ENCODE measurements around the gene GRM7. TPM values are rescaled to one million over a fixed set of nuclear protein-coding genes. Genes with fewer than 3 reads are reported as not detected.
A peak's percentile ranks its signal among the peaks of the same experiment; 100 is the strongest.

GRM7 gene
- polyA plus RNA-seq, 3 donors: 1.2 to 1.8 (median 1.5) TPM

- peak; percentile 22 for DNase-seq
These were observed 637.8 kb downstream of the GRM7 start for GRCh38 chr3:7498715-7499114.

DNA sequence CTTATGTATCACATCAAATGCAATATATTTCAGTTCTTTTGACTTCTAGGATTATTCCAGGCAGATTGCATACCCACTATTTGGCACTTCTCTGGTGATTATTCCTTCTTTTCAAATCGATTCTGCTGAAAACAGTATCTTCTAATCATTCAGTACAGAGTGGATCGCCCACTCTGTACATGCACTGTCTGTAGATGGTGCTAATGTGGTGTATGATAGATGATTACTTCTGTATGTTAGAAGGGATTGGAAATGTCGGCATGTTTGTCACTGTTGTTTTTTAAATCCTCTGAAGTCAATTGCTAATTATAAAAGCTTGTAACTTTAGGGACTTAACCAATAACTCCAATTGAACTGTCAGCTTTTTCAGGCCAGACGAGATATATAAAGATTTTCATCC, 642.5 kb downstream of the GRM7 start:
- no peak for DNase-seq

GRCh38 chr3:7504886-7505775, 644.2 kb downstream of the GRM7 start:
- no peak for DNase-seq

GRCh38 chr3:7506606-7507180, 645.8 kb downstream of the GRM7 start:
- DNase-seq: no peak

DNA sequence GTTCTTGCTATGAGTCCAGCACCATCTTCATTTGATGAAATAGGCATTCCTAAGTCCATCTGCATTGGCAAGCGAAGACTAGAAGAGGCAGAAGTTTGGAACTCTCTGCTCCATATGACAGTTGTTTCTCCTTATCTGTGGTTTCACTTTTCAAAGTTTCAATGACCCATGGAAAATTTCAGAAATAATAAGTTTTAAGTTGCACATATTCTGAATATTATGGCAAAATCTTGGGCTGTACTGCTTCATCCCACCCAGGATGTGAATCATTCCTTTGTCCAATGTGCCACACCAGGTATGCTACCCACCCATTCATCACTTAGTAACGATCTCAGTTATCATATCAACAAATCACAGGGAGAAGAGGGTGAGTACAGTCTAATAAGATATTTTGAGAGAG, 647.9 kb downstream of the GRM7 start:
- no peak for DNase-seq

- no peak for DNase-seq
These were observed 651.1 kb downstream of the GRM7 start for GRCh38 chr3:7512048-7512447.

GRCh38 chr3:7518026-7518425, 657.1 kb downstream of the GRM7 start:
- DNase-seq: no peak

DNA sequence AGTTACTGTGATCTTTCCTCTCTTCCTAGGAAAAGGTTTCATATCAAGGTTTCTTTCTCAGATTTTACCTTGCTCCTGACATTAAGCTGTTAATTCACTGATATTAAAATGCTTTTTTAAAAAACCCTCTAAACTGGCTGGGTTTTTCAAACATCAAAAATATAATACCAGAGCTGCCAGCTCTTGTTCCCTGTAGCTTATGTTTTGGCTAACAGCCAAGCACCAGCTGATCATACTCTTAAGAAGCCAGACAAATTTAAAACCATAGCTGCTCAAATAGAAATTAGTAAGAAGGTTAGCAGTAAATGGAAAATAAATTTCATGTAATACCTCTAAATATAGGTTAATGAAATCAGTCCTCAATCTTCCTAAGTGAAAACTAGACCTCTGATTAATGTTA, 657.5 kb downstream of the GRM7 start:
- no peak for DNase-seq

GRCh38 chr3:7520059-7520458, 659.1 kb downstream of the GRM7 start:
- no peak for DNase-seq

- no peak for DNase-seq
These were observed 659.7 kb downstream of the GRM7 start for GRCh38 chr3:7520593-7520992.

GRCh38 chr3:7536510-7536909, 675.6 kb downstream of the GRM7 start:
- DNase-seq: no peak

- no peak for DNase-seq
These were observed 676.0 kb downstream of the GRM7 start for GRCh38 chr3:7536921-7537320.

DNA sequence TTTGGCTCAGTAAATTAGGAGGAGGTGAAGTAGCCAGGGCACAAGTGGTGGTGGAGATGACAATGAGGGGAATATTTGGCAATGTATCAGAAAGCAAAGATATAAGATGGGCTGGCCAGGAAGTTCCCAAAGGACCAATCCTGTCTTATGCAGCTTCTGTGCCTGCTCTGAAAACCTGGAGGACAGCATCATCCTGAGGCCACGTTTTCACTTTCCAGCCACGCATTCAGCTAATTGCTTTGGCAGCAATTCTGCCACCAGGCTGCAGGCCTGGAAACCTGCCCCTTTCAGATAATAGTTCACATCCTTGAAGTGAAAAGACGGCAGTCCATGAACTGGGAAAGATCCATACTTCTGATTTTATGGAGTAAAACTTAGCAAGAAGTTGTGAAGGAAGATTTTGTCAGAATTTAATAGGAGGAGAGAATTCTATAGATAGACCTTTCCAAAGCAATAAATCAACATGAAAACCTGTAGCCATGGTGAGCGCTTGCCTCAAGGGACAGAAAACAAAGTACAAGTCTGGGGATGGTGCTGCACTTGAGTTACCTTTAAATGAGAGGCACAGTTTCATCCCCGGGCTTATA, 682.5 kb downstream of the GRM7 start:
- no peak for DNase-seq

GRCh38 chr3:7545334-7545733, 684.4 kb downstream of the GRM7 start:
- no peak for DNase-seq

- peak; percentile 29 for DNase-seq
These were observed 685.3 kb downstream of the GRM7 start for GRCh38 chr3:7546253-7546652.

DNA sequence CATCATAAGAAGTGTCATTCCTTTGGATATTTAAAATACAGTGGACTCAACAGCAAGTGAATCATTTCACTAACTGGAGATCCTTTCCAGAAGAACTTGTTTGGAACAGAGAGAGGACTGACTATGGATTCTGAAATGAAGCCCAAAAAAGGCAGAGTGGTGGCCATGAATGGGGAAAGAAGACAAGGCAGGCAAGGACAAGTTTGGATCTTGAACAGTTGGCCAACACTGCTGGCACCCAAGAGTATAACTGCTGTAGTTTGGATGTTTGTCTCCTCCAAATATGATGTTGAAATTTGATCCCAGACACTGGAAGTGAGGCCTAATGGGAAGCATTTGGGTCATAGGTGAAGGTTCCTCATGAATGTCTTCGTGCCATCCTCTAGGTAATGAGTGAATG, 686.9 kb downstream of the GRM7 start:
- no peak for DNase-seq

GRCh38 chr3:7562892-7563291, 702.0 kb downstream of the GRM7 start:
- DNase-seq: no peak

DNA sequence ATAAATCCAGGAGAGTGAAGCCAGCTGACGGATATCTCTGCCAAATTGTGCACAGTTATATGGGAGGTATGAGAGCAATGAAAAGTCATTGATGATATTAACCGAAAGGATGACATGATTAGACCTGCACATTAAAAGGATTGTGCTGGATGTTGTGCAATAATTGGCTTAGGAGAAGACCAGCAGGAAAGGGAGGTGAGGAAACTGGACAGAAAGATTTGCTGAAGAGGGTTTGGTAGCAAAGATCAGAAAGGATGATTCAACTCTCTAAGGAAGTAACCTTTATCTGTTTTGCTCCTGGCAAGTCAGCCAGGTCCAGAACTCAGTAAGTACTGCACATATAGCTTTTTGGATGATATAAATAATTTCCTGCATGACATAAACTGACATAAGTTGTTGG, 704.7 kb downstream of the GRM7 start:
- DNase-seq: no peak

DNA sequence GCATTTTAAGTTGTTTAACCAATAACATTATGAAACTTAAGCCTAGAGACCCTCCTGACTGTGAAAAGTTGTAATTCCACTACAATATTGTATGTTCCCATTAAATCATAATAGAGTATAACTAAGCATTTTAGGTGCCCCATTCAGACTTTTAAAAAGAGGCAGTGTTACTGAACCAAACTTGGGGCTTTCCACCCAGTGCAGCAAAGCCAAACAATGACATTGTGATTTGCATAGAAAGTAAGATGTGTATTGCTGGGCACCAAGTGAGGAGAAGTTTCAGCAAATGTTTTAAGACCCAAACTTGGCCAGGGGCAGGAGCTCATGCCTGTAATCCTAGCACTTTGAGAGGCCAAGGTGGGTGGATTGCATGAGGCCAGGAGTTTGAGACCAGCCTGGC, 706.2 kb downstream of the GRM7 start:
- DNase-seq: no peak

- no peak for DNase-seq
These were observed 707.7 kb downstream of the GRM7 start for GRCh38 chr3:7568526-7569184.

GRCh38 chr3:7573330-7573729, 712.4 kb downstream of the GRM7 start:
- no peak for DNase-seq

- DNase-seq: no peak
These were observed 713.5 kb downstream of the GRM7 start for GRCh38 chr3:7574435-7574834.

- DNase-seq: no peak
These were observed 715.2 kb downstream of the GRM7 start for GRCh38 chr3:7576071-7576470.

Measured in renal pelvis (tissue), 4 donors.